GM10266 (cell line): ENCODE results near the gene SPATA6L.

Source experiments
- DNase-seq: peaks from one replicate; pipeline ENCODE4 v3.0.0; 2012; ENCODE audit errors: extremely low spot score
- CTCF ChIP-seq: IDR thresholded peaks from 2 replicates; pipeline ENCODE4 v1.5.1; 2012; ENCODE audit warnings: mild to moderate bottlenecking, low read depth; ENCODE audit not compliant: control insufficient read depth, insufficient read depth; ENCODE audit errors: missing control alignments

The SPATA6L gene

GRCh38 chr9:4701526-4701925 is 35.2 kb upstream of the SPATA6L start:
- no peak for TF ChIP-seq CTCF

DNA sequence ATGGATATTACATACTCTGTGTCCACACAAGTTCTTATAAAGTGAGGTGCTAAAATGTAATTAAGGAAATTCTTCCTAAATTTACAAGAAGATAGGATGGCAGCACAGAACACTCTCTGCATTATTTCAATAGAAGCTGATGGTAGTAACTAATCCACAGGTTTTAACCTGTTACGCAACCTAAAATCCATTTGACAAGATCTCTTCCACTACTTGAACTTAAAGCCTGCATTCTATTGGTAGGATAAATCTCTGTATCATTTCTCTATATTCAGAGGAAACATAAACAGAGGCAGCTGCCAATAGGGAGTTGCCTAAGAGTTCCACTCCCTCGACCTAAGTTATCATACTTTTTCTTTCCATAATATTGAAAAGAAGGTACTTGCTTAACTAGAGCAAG is 34.7 kb upstream of the SPATA6L start:
- no peak for TF ChIP-seq CTCF
- DNase-seq: no peak

More at GRCh38 chr9:4701526-4701925, 35.2 kb upstream of the SPATA6L start:
- DNase-seq: no peak

DNA sequence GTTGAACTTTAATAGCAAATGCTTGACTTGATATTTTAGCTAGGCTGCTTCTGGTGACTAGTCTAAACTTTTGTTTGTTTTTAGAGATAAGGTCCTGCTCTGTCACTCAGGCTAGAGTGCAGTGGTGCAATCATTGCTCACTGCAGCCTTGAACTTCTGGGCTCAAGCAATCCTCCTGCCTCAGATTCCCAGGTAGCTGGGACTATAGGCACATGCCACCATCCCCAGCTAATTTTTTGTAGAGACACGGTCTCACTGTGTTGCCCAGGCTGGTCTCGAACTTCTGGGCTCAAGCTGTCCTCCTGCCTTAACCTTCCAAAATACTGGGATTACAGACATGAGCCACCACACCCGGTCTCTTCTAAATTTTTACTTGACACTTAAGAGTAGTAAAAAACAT is 33.8 kb upstream of the SPATA6L start:
- TF ChIP-seq CTCF: no peak
- DNase-seq: no peak

GRCh38 chr9:4691795-4692194 is 25.5 kb upstream of the SPATA6L start:
- TF ChIP-seq CTCF: no peak
- DNase-seq: no peak

GRCh38 chr9:4690144-4690543 is 23.9 kb upstream of the SPATA6L start:
- no peak for DNase-seq
- TF ChIP-seq CTCF: no peak

- no peak for TF ChIP-seq CTCF
- peak; percentile 18 for DNase-seq
Observed at GRCh38 chr9:4689687-4690104, 23.4 kb upstream of the SPATA6L start.

GRCh38 chr9:4689021-4689420 is 22.7 kb upstream of the SPATA6L start:
- TF ChIP-seq CTCF: no peak
- no peak for DNase-seq
